ENCODE results near the gene PRSS2.

The PRSS2 gene

GRCh38 chr7:142782922-142783900 lies 12.4 kb downstream of the PRSS2 start:
- POLR2A ChIA-PET, result interaction anchor here (0.8 to 1.3 kb wide), 3 partner anchors 12 to 25 kb away, joined by 3 to 4 read pairs (median 3); partner anchors contain the start of gene PRSS2

GRCh38 chr7:142784096-142784495 lies 13.3 kb downstream of the PRSS2 start:
- DNase-seq (ENCODE audit: extremely low spot score), result no peak
- CTCF ChIA-PET, result interaction anchor here (0.9 to 11.7 kb wide), 19 partner anchors 10 to 248 kb away, joined by 3 to 214 read pairs (median 8); partner anchors contain the start of genes EPHB6 and PRSS2
- POLR2A ChIA-PET, result interaction anchor here (0.7 kb wide), 1 partner anchor 25 kb away, joined by 10 read pairs; no protein-coding TSS in a partner anchor
- TF ChIP-seq CTCF (IDR thresholded peaks at IDR 0.05; ENCODE audit: control extremely low read depth, extremely low read depth, low read depth, missing control alignments), result no peak

More at GRCh38 chr7:142782922-142783900, 12.4 kb downstream of the PRSS2 start:
- DNase-seq (ENCODE audit: extremely low spot score), result peak; percentile 84
- peak; percentile 96 for TF ChIP-seq CTCF (IDR thresholded peaks at IDR 0.05; ENCODE audit: control extremely low read depth, extremely low read depth, low read depth, missing control alignments)
- CTCF ChIA-PET, result interaction anchor here (0.6 to 11.7 kb wide), 75 partner anchors 9 to 496 kb away, joined by 3 to 214 read pairs (median 5); partner anchors contain the start of genes EPHB6, PRSS1, PRSS2 and TAS2R40

GRCh38 chr7:142784716-142785115 lies 13.9 kb downstream of the PRSS2 start:
- TF ChIP-seq CTCF (IDR thresholded peaks at IDR 0.05; ENCODE audit: control extremely low read depth, extremely low read depth, low read depth, missing control alignments), result no peak
- no peak for DNase-seq (ENCODE audit: extremely low spot score)
- ChIA-PET POLR2A (interaction anchor here (0.7 kb wide), 2 partner anchors 25 kb away, joined by 8 to 10 read pairs; no protein-coding TSS in a partner anchor), CTCF (interaction anchor here (0.6 to 11.7 kb wide), 13 partner anchors 10 to 259 kb away, joined by 3 to 214 read pairs (median 17); partner anchors contain the start of genes EPHB6 and PRSS2)

- ChIA-PET CTCF (interaction anchor here (1.1 to 17.7 kb wide), 9 partner anchors 12 to 429 kb away, joined by 3 to 316 read pairs (median 6); partner anchors contain the start of gene PRSS2), POLR2A (no interaction called here)
- DNase-seq (ENCODE audit: extremely low spot score), result no peak
- TF ChIP-seq CTCF (IDR thresholded peaks at IDR 0.05; ENCODE audit: control extremely low read depth, extremely low read depth, low read depth, missing control alignments), result no peak
Measured at GRCh38 chr7:142785841-142786250, 15.1 kb downstream of the PRSS2 start.

GRCh38 chr7:142787034-142787768 lies 16.4 kb downstream of the PRSS2 start:
- ChIA-PET CTCF (interaction anchor here (1.2 to 17.7 kb wide), 10 partner anchors 11 to 428 kb away, joined by 3 to 316 read pairs (median 16); partner anchors contain the start of gene PRSS2), POLR2A (interaction anchor here (1.3 kb wide), 1 partner anchor 22 kb away, joined by 3 read pairs; no protein-coding TSS in a partner anchor)
- no peak for DNase-seq (ENCODE audit: extremely low spot score)
- TF ChIP-seq CTCF (IDR thresholded peaks at IDR 0.05; ENCODE audit: control extremely low read depth, extremely low read depth, low read depth, missing control alignments), result no peak
